SW480 (cell line): ENCODE measurements around the gene TSPAN10.
"Not testable (repeated sequence)": the region's sequence is repeated elsewhere in the genome, so short reads cannot be mapped to it uniquely, and the experiment has no call there.

Experiments
- DNase-seq: peaks from one replicate; pipeline ENCODE4 v3.0.0-alpha.2; 2016; ENCODE audit warnings: low spot score

TSPAN10 gene

DNA sequence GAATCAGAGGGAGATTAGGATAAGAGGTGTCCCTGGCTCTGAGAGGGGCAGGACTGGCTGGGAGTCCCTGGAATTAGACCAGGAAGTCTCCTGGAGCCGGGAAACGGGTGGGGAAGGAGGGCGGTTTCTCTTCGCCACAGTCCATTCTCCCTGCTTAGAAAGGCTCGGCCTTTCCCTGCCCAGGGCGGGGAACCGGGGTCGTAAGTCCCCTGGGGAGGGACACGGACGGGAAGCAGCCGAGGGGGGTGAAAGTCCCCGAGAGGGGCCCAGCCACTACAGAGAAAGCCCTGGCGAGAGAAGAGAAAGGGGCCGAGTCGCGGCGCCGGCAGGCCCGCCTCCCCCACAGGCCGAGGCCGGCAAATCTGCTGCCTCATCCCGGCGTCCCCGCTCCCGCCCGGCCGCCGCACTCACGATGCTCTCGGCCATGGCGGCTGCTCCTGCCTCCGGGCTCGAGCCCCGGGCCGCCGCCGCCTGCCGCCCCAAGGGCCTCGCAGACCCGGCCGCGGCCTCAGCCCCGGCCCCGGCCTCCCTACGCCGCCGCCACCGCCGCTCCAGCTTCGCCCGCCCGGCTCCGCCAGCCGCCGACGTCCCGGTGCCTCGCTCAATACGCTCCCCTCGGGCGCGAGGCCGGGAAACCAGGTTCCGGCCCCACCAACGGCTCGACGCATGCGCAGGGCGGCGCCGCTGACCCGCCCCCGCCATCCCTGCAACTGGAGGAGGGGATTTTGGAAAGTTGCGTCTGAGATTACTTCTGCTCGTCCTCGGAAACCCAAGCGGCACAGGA is at the start of gene TSPAN10, which contains the start of gene NPLOC4:
TSPAN10 (plus strand) TSS at position 692 of the 784 bp plus-strand sequence. CDS start 5,217 bp downstream, outside the sequence.
NPLOC4 (minus strand) TSS at position 608 of the 784 bp plus-strand sequence; CDS start at position 426, 182 bp downstream.
- DNase-seq: peak; percentile 63

DNA sequence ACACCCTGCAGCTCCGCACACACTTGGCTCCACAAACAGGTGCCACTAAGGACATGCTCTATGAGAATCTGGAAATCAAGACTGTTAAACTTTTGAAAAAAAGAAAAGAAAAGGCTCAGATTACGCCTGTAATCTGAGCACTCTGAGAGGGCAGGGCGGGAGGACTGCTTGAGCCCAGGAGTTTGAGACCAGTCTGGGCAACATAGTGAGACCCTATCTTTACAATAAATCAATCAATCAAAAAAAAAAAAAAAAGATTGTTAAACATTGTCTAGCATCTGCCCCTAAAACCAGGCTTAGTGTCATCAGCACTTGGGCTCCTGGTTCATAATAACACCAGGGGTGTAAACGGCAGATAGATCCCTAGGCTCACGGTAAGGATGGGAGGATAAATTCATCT is 47.4 kb upstream of the TSPAN10 start:
- no peak for DNase-seq

DNA sequence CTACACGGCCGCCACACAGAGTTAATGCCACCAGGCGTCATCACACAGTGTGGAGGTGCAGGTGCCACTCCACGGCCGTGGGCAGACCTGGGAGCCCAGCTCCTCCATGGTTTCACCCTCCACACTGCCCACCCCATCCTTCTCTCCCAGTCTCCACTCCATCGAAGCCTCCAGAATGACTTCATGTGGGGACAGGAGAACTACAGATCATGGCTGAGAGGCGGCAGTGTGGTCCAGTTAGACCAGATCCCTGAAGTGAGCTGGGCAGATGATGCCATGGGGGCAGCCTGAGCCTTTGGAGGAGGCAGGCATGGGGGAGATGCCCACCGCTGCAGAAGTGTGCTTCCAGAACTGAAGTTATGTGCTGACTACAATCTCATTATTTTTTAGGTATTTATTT is 46.9 kb upstream of the TSPAN10 start:
- no peak for DNase-seq

DNA sequence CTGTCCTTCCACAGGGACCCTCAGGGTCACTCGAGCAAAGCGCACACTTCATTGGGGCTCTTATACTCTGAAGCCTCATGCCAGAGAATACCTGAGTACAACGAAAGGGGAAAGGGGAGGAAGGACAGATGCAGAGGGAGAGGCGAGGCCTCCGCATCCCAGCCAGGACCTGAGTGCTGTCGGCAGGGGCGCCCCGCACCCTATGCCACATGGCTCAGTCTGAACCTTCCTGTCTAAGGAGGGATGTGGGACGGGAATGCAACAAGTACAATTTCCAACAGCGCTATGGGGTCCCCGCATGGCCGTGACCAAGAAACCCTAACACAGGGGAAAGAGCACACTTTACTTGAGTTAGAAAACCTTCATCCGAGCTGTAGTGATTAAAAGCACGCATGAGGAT is 45.0 kb upstream of the TSPAN10 start:
- no peak for DNase-seq

DNA sequence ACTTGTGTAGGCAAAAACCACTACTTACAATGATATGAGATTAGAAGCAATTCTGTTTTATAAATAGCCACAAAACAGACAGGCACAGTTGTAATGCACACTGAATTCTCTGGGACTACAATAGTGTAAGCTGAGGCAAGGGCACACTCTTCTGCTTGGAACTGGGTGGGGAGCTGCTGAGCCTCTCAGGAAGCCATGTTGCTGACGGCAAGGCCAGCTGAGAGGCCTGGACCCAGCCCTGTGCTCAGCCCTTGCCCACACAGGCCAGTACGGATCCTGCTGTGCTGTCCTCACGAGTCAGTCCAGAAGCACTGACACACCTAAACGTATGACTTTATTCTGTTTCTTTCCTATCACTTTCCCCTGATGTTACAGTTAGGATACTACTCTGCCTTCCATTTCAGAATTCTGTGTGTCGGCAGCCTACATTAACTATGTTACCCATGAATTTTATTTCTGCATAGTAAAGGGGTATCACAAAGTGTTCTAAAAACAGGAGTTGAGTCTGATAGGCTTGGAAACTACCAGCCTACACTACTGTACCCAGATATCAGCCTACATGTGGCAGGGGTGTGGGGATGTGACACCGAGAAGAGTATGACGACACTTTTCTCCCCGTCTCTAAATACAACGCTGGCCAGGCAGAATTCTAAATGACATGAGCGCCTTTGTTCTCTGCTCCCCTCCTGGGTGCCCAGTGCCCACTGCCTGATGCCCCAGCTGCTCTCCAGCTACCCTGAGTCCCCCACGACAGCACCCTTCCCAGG is 43.7 kb upstream of the TSPAN10 start:
- no peak for DNase-seq

DNA sequence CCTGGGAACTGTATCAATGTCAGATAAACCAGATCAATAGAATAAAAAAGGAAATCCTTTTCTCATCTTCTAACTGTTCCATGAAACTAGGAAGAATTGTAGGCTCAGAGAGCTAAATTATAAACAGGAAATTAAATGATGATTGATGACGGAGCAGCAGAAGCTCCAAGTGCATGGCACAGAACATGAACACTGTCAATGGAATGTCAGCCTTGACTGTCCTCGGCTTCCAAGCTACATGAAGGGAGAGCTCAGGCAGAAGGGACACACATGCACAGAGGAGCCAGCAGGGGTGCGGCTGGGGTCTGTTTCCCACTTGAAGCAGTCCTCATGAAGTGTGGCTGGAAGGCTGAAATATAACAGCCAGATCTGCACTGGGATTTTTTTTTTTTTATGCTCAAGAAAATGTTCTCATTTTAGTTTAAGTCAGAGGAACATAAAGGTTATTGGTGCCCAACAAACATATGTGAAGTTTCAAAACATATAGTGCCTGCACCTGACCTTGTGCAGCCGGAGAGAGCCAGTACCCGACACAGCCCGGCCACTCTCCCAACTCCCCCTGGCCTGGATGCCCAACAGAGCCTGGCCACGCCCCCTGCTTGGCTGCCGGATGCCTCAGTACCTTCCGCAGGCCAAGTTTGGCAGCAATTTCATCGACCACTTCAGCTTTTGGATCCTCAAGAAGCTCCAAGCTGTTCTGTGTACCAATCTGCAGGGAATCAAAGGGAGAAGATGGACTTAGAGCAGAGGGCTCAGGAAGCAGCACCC is 37.1 kb upstream of the TSPAN10 start:
- DNase-seq: no peak

DNA sequence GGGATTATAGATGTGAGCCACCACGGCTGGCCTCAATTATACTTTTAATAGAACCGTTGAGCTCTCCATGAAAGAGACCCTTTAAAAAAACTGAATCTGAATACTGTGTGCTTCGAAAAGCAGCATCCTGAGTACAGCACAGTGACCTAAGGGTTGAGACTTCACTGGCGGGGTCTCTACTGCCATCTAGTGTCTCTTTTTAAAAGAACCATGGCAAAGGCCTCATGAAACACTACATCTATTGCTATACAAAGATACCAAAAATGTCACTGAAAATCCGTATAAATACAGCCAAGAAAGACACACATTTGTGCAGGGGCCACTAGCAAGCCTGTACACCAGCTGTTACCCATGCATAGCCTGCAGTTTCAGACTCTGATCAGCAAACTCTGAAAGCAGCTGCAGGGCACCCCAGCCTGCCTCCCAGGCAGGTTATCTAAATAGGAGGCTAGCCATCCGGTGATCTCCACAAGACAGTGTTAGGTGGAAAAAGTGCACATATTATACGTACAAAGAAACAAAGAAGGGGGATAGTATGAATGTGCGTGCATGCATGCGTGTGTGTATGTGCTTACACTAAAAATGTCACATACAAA is 35.4 kb upstream of the TSPAN10 start:
- DNase-seq: peak; percentile 56

DNA sequence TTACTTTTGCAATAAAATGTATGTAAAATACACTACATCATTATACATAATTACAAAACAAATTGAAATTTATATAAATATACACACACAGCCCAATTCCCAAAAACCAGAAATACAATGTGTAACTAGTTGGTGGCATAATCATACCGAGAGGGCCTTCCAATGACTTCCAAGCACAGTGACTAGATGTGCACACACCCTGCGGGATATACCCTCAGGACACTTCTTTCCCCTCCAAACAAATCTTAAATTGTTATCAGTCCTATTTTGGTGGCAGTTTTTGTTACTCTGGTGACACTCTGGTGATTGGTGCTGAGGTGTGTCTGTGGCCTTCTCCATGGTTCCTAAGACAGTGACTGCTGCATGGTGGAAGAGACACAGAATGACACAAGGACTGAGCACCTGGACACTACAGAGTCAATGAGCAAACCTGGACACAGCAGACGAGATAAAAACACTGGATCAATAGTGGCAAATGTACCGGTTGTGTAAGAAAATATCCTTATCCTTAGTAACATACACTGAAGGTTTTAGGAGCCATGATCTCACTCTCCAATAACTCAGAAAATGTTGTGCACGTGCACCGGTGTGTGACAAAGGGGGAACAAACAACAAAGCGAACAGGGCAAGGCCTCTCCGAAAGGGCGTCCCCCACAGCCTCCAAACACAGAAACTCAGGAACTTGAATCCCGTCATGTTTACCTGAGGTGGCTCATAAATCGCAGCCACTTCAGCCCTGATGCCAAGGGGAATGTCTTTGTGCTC is 33.0 kb upstream of the TSPAN10 start:
- no peak for DNase-seq

DNA sequence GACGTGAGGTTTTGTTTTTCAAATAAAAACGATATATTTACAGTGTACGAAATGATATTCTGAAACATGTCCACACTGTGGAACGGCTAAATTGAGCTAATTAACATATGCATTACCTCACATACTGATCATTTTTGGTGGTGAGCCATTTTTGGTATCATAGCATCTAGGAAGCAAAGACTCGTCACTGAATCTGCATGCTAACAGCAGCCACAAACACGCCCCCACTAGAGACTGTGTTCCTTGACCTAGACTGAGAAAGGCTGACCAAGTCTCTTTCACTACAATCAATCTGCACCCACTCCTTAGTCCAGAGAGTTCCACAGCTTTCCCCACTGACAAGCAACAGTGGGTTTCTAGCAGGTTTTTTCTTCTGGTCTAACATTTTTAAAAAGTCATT is 29.6 kb upstream of the TSPAN10 start:
- no peak for DNase-seq

DNA sequence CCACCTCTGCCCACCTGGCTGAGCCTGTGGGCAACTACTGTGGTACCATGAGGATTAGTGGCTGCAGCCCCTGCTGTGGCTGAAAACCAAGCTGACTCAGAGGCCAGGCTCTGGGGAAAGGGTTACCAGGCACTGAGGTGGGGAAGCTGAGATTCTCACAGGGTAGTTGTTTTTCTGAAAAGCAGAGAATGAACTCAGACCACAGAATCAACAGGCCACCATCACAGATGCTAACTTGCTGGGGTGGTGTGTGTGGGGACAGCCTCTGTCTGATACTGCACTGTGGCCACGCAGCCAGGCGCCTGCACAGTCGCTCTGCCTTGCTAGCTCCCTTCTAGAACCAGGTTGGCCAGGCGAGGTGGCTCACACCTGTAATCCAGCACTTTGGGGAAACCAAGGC is 28.9 kb upstream of the TSPAN10 start:
- no peak for DNase-seq

DNA sequence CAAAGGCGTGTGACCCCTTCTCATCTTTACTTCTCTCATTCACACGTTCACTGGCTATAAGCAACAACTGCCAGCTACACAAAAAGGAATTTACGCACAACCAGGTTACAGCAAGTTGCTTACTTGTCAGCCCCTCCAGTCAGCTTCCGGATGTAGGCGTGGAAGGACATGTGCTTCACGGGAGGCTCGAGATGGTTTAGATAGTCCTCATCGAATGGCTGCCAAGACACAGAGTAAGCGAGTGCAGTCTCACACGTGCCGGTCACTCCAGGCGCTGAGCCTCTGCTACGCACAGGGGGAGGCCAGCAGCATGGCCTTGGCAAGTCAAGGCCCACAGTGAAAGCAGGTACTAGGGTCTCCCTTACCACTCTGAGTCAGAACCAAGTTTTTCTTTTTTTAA is 28.4 kb upstream of the TSPAN10 start:
- no peak for DNase-seq

DNA sequence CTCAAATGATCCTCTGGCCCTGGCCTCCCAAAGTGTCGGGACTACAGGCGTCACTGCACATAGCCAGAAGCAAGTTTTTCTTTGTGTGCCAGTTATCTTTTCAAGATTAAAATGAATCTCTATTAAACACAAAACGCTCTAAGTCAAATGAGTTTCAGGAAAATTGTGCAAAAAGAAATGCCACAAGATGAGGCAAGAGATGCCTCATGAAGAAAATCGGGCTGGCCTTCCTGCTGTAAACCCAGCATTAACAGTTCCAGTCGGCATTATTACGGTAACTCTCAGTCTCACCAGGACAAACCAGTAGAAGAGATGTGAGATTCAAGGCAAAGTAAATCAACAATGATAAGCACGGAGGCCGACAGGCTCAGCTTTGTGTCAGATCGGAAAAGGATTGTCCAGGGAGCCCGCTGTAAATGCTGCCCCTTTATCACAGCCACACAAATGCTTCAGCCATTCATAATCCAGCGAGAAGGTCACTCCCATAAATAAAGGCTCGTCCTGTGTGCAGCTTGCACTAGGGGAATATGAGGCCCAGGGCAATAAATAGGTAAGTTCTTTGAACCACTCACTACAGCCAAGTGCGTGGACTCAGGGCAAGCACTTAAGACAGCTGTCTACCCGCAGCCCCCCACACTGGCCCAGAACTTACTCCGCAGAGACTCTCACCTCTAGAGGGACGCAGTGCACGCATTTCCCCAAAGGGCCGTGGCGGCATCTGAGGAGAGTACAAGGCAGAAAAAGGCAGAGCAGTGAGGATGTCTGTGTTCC is 27.3 kb upstream of the TSPAN10 start:
- DNase-seq: no peak

DNA sequence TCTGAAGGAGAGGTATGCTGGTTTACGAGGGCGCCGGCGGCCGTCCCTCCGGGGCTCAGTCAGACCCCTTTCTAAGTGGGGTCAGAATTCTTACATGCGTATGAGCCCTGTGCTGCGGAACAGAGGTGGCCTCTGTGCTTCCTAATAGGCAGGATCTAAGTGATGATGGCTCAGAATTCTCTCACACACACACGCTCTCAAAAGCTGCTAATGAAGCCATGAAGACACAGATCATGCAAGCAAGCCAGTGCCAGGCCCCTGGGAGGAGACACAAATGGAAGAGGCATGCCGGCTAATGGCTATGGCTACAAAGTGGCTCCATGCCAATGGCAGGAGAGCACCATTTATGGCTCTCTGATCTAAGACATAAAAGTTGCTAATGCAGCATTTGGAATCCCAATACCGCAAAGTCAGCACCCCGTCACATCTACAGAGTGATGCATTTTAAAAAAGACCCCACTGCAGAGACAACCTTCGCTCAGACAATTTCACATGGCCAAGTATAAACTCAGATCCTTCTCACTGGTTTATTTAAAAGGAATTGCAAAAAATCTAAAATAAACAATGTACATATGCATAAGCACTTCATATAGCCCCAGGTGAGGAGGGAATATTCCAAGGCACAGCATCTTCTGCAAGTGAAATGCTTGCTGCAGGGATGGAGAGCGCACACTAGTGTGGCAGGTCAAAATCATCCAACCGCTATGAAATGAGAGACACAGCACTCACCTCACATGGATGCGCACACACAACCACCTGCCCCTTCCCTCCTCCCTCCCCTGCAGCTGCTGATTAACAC is 24.6 kb upstream of the TSPAN10 start:
- no peak for DNase-seq

DNA sequence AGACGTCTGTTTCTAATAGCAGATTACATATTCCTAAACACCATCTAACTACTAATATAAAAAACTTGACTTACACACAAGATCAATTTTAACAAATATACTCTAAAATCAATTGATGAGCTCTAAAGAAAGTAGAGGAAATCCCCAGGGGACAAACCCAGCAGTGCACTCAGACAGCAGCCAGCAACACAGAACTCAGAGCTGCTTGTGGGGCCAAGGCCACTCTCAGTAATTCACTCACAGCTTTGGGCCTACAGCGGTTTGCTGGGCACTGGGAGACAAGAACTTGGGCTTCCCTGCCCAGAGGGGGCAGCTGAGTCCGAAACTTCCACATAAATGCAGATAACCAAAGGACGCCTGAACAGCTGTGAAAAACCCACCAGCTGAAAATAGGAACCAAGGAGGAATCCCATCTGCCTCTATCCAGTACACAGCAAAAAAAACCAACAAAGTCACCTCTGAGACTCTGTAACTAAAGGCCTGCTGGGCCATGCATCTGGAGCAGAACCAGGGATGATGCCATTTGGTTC is 21.5 kb upstream of the TSPAN10 start:
- DNase-seq: no peak

DNA sequence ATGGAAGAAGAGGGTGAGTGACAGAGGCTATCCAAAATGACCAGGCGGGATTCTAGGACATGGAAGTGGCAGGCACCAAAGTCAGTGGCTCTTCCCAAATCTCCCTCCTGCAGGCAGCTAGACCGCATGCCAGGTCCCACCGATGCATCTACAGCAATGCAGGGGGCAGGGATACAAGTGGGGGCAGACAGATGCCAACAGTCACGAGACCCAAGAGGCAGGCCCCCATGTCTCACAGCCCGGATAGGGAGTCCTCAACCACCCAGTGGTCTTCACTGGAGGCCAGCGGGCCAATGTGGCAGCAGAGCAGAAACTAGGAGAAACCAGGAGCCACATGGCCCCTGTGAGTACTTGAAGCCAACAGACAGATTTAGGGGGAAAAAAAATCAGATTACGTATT is 20.1 kb upstream of the TSPAN10 start:
- no peak for DNase-seq

DNA sequence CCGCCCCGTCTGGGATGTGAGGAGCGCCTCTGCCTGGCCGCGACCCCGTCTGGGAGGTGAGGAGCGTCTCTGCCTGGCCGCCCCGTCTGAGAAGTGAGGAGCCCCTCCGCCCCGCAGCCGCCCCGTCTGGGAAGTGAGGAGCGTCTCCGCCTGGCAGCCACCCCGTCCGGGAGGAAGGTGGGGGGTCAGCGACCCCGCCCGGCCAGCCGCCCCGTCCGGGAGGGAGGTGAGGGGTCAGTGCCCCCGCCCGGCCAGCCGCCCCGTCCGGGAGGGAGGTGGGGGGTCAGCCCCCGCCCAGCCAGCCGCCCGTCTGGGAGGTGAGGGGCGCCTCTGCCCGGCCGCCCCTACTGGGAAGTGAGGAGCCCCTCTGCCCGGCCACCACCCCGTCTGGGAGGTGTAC is 18.7 kb upstream of the TSPAN10 start:
- DNase-seq: not testable (repeated sequence)

DNA sequence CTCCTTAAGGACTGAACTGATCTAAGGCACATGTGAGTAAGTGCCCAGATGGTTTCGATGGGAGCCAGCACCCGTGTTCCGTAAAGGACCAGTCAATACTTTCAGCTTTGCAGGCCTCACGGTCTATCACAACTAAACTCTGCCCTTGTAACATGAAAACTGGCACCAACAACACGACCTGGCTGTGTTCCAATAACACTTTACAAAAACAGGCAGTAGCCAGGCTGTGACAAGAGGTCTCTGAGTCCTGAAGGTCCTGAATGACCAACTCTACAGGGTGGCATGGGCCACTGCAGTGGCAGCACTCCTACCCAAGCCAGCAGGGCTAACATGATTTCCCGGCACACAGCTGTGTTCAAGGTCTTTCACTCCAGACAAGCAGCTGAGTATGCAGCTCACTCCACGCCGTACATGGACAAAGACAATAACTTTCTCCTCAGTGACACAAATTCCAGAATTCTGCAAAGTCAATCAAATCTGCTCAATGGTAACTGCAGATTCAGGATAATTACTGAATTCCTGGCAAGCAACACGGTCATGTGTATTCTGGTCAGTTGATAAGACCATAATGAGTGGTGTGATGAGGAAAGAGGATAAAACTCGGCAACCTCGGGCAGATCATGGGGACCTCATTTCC is 15.4 kb upstream of the TSPAN10 start:
- no peak for DNase-seq

DNA sequence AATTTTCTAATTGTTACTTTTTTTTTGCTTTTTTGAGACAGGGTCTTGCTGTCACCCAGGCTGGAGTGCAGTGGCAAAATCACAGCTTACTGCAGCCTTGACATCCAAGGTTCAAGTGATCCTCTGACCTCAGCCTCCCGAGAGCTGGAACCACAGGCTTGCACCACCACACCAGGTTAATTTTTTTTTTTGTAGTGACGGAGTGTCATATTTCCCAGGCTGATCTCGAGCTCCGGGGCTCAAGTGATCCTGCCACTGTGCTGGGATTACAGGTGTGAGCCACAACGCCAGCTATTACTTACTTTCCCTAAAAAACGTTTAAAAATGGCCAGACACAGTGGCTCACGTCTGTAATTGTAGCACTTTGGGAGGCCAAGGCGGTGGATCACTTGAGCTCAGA is 6.7 kb upstream of the TSPAN10 start:
- DNase-seq: no peak

DNA sequence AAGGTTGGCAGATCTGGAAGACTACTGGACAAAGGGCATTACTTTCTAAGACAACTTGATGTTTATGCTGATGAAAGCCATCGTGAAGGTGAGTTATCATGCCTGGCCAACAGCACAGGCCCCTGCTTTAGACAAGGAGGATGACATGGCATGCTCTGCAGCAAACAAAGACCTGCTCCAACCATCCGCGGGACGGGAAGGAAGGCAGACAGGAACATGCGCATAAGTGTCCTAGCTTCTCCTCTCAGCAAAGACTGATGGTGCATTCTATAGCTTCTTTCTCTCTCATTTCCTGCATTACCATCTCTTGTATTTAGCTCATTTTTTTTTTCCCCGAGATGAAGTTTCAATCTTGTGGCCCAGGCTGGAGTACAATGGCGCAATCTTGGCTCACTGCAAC is 5.5 kb upstream of the TSPAN10 start:
- DNase-seq: no peak
